Karpas-422 (cell line): ENCODE data around the gene LIX1L. TPM values are rescaled to one million over a fixed set of nuclear protein-coding genes. Genes with fewer than 3 reads are reported as not detected.
A peak's percentile ranks its signal among the peaks of the same experiment; 100 is the strongest.

Experiments
- DNase-seq: peaks from one replicate; pipeline ENCODE4 v3.0.0-alpha.2; 2015
- H2AFZ ChIP-seq: fragments of 200-600 bp; sonication (generic); 2 replicates; pipeline ENCODE4 v1.6.1; 2014; ENCODE audit warnings: antibody characterized with exemption, low read length, mixed read lengths
- H3K27ac ChIP-seq: fragments of 200-600 bp; sonication (generic); 2 replicates; pipeline ENCODE4 v1.5.1; 2014; ENCODE audit warnings: mild to moderate bottlenecking, low read length, moderate library complexity
- H3K27me3 ChIP-seq: fragments of 200-600 bp; sonication (generic); 2 replicates; pipeline ENCODE4 v1.6.1; 2014; ENCODE audit warnings: low read length, mixed read lengths
- H3K36me3 ChIP-seq: fragments of 200-600 bp; sonication (generic); 2 replicates; pipeline ENCODE4 v1.6.1; 2014; ENCODE audit warnings: low read length, mixed read lengths; ENCODE audit not compliant: insufficient read depth
- H3K4me1 ChIP-seq: fragments of 200-600 bp; sonication (generic); 2 replicates; pipeline ENCODE4 v1.6.1; 2014; ENCODE audit warnings: mild to moderate bottlenecking, low read length, mixed read lengths
- H3K4me2 ChIP-seq: fragments of 200-600 bp; sonication (generic); 2 replicates; pipeline ENCODE4 v1.6.1; 2014; ENCODE audit warnings: low read length, low read depth, mild to moderate bottlenecking; ENCODE audit not compliant: poor library complexity, severe bottlenecking
- H3K4me3 ChIP-seq: fragments of 200-600 bp; sonication (generic); 2 replicates; pipeline ENCODE4 v1.5.1; 2014; ENCODE audit warnings: mild to moderate bottlenecking, antibody characterized with exemption, low read length, mixed read lengths
- H3K79me2 ChIP-seq: fragments of 200-600 bp; sonication (generic); 2 replicates; pipeline ENCODE4 v1.6.1; 2014; ENCODE audit warnings: mild to moderate bottlenecking, low read length, mixed read lengths
- H3K9ac ChIP-seq: fragments of 200-600 bp; sonication (generic); 2 replicates; pipeline ENCODE4 v1.6.0; 2014; ENCODE audit warnings: low read length
- H3K9me2 ChIP-seq: fragments of 200-600 bp; sonication (generic), shearing (Covaris generic); replicated peaks from 2 replicates; pipeline ENCODE4 v1.6.0; 2014; ENCODE audit warnings: mild to moderate bottlenecking, low read length, moderate library complexity; ENCODE audit not compliant: insufficient read depth
- H3K9me3 ChIP-seq: fragments of 300-700, 200-600 bp; sonication (generic); 2 replicates; pipeline ENCODE4 v1.6.1; 2014; ENCODE audit warnings: low read length, mixed read lengths
- H4K20me1 ChIP-seq: fragments of 200-600 bp; sonication (generic); 2 replicates; pipeline ENCODE4 v1.6.1; 2014; ENCODE audit warnings: mild to moderate bottlenecking, antibody characterized with exemption, low read length, low read depth; ENCODE audit not compliant: insufficient read depth
- total RNA-seq: library from RNA; depleted of rRNA; stranded (reverse); fragments of >200 nt; shearing (Covaris generic); gene quantifications from 2 replicates; pipeline ENCODE4 v1.2.3, GENCODE V29; 2014; ENCODE audit warnings: low replicate concordance; rRNA removed

LIX1L gene
- 35.8 and 49.4 TPM in 2 replicates for total RNA-seq

DNA sequence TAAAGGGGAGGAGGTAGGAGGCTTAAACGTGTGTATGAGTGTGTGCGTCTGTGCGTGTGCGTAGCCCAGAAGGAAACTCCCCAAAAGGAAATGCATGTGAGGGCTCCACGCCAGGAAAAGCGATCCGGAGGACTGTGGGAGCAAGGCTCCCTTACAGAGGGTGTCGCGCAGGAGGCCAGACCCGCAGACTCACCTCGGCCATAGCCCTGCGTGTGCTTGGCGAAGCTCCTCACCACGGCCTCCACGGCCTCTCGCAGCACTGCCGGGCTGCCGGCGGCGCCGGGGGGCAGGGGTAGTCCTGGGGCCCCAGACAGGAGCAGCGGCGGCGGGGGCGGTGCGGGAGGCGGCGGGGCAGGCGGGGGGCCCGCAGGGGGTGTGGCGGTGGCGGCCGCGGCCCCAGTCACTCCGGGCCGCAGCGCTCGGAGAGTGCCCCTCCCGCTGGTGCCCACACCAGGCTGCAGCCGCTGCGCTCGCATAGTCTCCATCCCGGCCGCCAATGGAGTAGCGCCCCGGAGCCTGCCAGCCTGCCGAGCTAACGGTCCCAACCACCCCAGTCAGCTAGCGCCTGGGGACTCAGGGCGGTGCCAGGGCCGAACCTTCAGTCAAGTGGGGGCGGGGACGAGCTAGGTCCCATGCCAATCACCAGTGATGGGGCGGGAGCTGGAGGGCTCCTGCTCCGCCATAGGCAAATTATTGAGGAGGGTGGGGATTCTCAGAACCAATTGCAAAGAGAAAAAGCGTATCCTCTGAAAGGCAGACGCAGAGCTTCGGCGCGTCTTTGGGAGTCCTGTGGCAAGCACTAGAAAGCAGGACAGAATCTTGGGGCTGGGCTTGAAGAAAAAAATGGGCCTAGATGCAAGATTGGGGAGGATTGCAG, at the start of gene LIX1L:
Gene LIX1L (minus strand): TSS at position 575 of the 877 bp plus-strand sequence. CDS start 90 bp downstream, at position 485.
- peaks cover 29% of the 10 kb centered on the region for H3K36me3 ChIP-seq
- peaks cover 63% of the 10 kb centered on the region for H3K79me2 ChIP-seq
- peak within 1 kb of the TSS; percentile 92 for H3K9ac ChIP-seq
- peak within 1 kb of the TSS; percentile 92 for H3K27ac ChIP-seq
- no peaks in the 10 kb centered on the region for H3K27me3 ChIP-seq
- peak within 1 kb of the TSS; percentile 86 for H3K4me3 ChIP-seq
- peaks cover 68% of the 10 kb centered on the region for H3K4me1 ChIP-seq
- no peaks in the 10 kb centered on the region for H3K9me2 ChIP-seq
- peak; percentile 99 for DNase-seq
- H2AFZ ChIP-seq: no peak within 1 kb of the TSS
- no peaks in the 10 kb centered on the region for H4K20me1 ChIP-seq
- H3K4me2 ChIP-seq: peak within 1 kb of the TSS; percentile 94
- no peaks in the 10 kb centered on the region for H3K9me3 ChIP-seq

DNA sequence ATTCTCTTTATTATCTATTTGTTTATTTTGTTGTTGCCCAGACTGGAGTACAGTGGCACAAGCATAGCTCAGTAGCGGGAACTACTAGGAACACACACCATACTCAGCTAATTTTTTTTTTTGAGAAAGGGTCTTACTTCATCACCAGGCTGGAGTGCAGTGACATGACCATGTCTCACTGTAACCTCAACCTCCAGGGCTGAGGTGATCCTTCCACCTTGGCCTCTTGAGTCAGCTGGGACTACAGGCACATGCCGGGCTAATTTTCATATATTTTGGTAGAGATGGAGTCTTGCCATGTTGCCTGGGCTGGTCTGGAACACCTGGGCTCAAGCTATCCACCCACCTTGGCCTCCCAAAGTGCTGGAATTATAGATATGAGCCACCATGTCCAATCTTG, 43.9 kb upstream of the LIX1L start:
- Histone ChIP-seq H3K9me2 (no peaks in the 10 kb centered on the region), H3K79me2 (no peaks in the 10 kb centered on the region), H2AFZ (no peak overlapping the region), H3K4me2 (no peak overlapping the region), H3K27me3 (no peaks in the 10 kb centered on the region), H3K9ac (no peak overlapping the region), H3K4me3 (no peak overlapping the region), H3K4me1 (peaks cover 14% of the 10 kb centered on the region), H3K36me3 (no peaks in the 10 kb centered on the region), H4K20me1 (no peaks in the 10 kb centered on the region), H3K27ac (no peak overlapping the region), H3K9me3 (no peaks in the 10 kb centered on the region)
- DNase-seq: no peak

DNA sequence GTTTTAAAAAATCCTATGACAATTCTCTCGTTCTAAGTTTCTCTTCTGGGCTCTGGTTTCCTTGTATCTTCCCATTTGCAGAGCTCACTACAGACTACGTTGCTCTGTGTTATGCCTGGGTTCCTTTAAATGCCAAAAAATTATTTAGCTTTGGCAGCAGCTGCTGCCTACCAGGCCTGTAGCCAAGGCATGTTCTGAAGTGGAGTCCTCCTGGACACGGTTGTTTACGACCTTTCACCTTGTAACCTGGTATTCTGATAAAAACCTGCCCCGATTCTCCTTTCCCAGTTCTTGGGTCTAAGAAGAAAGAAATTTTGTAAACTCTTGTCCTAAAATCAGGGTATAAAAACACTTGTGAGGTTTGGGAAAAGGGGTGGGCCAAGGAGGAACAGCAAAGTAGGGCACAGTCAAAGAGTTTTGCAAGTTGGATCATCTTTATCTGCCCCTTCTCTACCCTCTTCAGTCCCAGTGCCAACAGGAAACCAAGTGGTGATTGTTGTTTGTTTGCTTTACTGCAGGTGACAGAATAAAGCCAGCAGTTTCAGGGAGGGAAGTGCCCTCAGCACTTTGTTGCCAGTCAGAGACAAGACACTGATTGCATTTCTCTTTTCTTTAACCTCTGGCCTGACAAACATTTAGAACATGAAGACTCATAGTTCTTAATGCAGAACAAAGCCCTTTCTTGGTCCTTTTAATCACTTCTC, 41.7 kb upstream of the LIX1L start:
- Histone ChIP-seq H3K79me2 (peaks cover 14% of the 10 kb centered on the region), H3K9me3 (no peaks in the 10 kb centered on the region), H4K20me1 (peaks cover 16% of the 10 kb centered on the region), H2AFZ (no peak overlapping the region), H3K9me2 (no peaks in the 10 kb centered on the region), H3K27me3 (no peaks in the 10 kb centered on the region), H3K4me3 (no peak overlapping the region), H3K36me3 (peaks cover 18% of the 10 kb centered on the region), H3K4me2 (no peak overlapping the region), H3K4me1 (peaks cover 25% of the 10 kb centered on the region), H3K9ac (no peak overlapping the region), H3K27ac (no peak overlapping the region)
- DNase-seq: no peak

DNA sequence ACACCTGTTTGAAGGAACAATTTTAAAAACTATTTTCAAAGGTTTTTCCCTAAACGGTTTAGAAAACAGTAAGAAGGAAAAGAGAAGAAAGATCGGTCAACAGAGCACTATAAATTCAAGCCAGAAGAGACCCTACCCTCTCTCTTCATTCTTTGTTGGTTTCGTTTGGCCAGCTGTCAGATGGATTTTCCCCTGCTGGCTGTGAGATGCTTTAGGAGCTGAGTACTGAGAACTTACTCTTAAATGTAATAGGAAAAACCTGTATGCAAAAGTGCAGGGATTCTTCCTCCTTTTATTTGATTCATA, 39.9 kb upstream of the LIX1L start:
- Histone ChIP-seq H3K9me2 (no peaks in the 10 kb centered on the region), H2AFZ (peak overlapping the region; percentile 68; the same call in 1 of the 2 replicates), H3K27ac (no peak overlapping the region), H3K27me3 (no peaks in the 10 kb centered on the region), H3K9ac (peak overlapping the region; percentile 91), H3K4me1 (peaks cover 42% of the 10 kb centered on the region), H3K4me2 (peak overlapping the region; percentile 86), H3K36me3 (peaks cover 34% of the 10 kb centered on the region), H4K20me1 (peaks cover 32% of the 10 kb centered on the region), H3K4me3 (peak overlapping the region; percentile 81), H3K9me3 (no peaks in the 10 kb centered on the region), H3K79me2 (peaks cover 14% of the 10 kb centered on the region)
- DNase-seq: no peak

DNA sequence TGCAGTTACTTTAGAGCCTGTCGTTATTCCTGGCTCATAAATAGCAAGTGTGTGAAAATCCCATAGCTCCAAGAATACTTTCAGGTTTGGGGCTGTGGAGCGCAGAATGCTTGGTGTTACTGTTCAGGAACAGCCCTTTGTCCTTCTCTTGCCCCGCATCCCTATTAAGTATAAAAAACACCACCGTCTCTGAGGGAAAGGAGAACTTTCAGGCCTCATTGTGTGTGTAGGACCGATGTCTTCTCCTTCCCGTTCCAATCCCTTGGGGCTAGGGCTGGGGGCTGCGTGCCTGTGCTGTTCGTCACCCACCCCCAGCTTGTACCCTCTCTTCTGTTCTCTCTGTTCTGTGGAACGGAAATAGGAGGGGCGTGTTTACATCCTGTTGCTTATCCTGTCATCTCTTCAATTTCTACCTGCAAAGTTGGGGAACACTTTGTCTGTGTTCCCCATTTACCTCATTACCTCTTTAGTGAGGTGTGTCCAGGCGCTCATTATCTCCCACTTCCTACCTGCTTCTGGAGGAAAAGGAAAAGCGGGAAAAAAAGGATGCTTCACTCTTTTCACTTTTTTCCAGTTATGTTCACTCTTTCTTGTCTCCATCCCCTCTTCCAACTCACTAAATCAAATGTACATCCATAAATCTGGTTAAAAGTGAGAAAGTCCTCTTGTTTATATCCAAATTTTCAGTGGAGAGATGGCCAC, 39.4 kb upstream of the LIX1L start:
- Histone ChIP-seq H3K4me2 (peak overlapping the region; percentile 86), H3K9ac (peak overlapping the region; percentile 91), H3K79me2 (peaks cover 14% of the 10 kb centered on the region), H3K27ac (peak overlapping the region; percentile 94), H3K9me3 (no peaks in the 10 kb centered on the region), H2AFZ (peak overlapping the region; percentile 68), H3K9me2 (no peaks in the 10 kb centered on the region), H4K20me1 (peaks cover 33% of the 10 kb centered on the region), H3K36me3 (peaks cover 34% of the 10 kb centered on the region), H3K4me3 (peak overlapping the region; percentile 81), H3K27me3 (no peaks in the 10 kb centered on the region), H3K4me1 (peaks cover 42% of the 10 kb centered on the region)
- peak; percentile 71 for DNase-seq

DNA sequence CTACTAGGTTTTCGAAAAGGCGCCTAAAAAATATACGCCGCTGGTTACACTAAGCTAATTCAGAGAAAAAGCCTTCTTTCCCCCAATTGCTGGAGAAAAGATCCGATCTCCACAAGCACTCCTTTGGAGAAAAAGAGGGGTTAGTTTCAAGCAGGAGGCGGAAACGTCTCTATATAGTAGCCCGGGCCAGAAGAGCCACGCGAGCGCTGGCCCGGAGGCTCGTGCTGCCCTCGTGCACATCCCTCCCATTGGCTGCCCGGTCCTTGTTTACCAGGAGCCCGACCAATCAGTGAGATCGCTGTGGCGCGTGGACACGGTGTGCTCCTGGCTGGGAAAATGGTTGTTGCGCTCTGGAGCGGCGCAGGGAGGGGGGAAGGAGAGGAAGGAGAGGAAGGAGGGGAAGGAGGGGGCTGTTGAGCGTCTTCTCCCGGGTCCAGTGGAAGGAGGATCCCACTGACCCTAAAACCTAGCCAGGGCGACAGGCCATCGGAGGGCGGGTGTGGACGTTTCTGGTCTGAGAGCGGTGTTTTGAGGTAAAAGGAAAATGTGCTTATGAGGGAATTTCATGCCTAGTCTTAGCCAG, 38.7 kb upstream of the LIX1L start, which contains the start of gene TXNIP:
Gene TXNIP (minus strand): TSS at position 147 of the 583 bp plus-strand sequence. CDS start 313 bp downstream, outside the sequence.
- Histone ChIP-seq H3K9me2 (no peaks in the 10 kb centered on the region), H3K36me3 (peaks cover 34% of the 10 kb centered on the region), H3K4me3 (peak within 1 kb of the TSS; percentile 81), H3K4me2 (peak within 1 kb of the TSS; percentile 86), H3K4me1 (peaks cover 42% of the 10 kb centered on the region), H4K20me1 (peaks cover 33% of the 10 kb centered on the region), H3K27me3 (no peaks in the 10 kb centered on the region), H3K9ac (peak within 1 kb of the TSS; percentile 91), H3K27ac (peak within 1 kb of the TSS; percentile 94), H2AFZ (peak within 1 kb of the TSS; percentile 68), H3K9me3 (no peaks in the 10 kb centered on the region), H3K79me2 (peaks cover 14% of the 10 kb centered on the region)
- peak; percentile 98 for DNase-seq

DNA sequence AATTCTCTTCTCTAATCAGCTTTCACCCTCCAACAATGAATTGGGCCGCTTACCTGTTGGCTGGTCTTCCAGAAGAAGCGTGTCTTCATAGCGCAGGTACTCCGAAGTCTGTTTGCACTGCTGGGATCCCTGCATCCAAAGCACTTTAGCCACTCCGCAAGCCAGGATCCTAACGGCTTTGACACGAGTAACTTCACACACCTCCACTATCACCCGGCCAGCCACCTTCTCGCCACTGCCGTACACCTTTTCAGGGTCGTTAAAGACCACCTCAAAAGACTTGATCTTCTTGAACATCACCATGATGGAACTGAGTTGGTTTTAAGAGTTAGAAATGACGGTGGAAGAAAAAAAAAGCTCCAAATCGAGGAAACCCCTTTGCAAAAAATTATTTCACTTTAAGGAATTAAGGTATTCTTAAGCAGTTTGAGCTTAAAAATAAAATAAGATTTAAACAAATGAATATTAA, 38.2 kb upstream of the LIX1L start:
- no peak overlapping the region for H2AFZ ChIP-seq
- H3K4me2 ChIP-seq: peak overlapping the region; percentile 86
- H3K9me3 ChIP-seq: no peaks in the 10 kb centered on the region
- H3K79me2 ChIP-seq: peaks cover 14% of the 10 kb centered on the region
- H3K27me3 ChIP-seq: no peaks in the 10 kb centered on the region
- H3K9ac ChIP-seq: peak overlapping the region; percentile 91
- H3K4me3 ChIP-seq: peak overlapping the region; percentile 81
- peaks cover 34% of the 10 kb centered on the region for H3K36me3 ChIP-seq
- no peak for DNase-seq
- no peaks in the 10 kb centered on the region for H3K9me2 ChIP-seq
- H3K4me1 ChIP-seq: peaks cover 42% of the 10 kb centered on the region
- H3K27ac ChIP-seq: peak overlapping the region; percentile 94
- H4K20me1 ChIP-seq: peaks cover 33% of the 10 kb centered on the region
